ENCODE results near the gene PDIA3.
"Not testable (repeated sequence)": the region's sequence is repeated elsewhere in the genome, so short reads cannot be mapped to it uniquely, and the experiment has no call there.

PDIA3 gene

DNA sequence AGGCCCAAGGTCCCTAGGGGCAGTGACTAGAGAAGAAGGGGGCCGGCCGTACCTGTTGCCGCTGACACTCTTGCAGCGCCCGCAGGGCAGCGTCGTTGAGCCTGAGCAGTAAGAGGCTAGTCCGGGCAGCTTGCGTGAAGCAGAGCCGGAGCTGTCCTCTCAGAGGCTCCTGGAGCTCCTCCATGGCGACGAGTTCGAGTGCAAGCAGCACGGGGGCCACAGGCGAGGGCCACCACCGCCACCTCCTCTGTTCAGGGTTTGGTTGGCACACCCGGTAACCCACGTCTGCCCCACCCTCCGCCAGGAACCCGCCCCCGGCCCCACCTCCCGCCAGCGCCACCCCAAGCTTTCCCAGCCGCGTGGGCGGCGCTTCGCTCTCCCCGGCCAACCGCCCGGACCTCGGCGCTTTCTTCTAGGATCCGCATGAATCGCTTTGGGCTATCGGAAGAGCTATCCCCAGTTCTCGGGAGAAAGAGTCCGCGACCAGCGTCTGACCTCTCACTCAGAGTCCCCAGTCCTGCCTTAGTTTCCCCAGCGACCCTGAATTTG lies 30.6 kb downstream of the PDIA3 start, which contains the start of gene ELL3:
ELL3 (minus strand) TSS at position 249 of the 549 bp plus-strand sequence; CDS start at position 184, 65 bp downstream.
- DNase-seq (ENCODE audit: low spot score): peak; percentile 77

- DNase-seq (ENCODE audit: low spot score): peak; percentile 75
Observed at GRCh38 chr15:43777267-43777914, 31.2 kb downstream of the PDIA3 start.

GRCh38 chr15:43779016-43779415 lies 32.8 kb downstream of the PDIA3 start:
- DNase-seq (ENCODE audit: low spot score): no peak

GRCh38 chr15:43789409-43789808 lies 43.2 kb downstream of the PDIA3 start:
- DNase-seq (ENCODE audit: low spot score): no peak

DNA sequence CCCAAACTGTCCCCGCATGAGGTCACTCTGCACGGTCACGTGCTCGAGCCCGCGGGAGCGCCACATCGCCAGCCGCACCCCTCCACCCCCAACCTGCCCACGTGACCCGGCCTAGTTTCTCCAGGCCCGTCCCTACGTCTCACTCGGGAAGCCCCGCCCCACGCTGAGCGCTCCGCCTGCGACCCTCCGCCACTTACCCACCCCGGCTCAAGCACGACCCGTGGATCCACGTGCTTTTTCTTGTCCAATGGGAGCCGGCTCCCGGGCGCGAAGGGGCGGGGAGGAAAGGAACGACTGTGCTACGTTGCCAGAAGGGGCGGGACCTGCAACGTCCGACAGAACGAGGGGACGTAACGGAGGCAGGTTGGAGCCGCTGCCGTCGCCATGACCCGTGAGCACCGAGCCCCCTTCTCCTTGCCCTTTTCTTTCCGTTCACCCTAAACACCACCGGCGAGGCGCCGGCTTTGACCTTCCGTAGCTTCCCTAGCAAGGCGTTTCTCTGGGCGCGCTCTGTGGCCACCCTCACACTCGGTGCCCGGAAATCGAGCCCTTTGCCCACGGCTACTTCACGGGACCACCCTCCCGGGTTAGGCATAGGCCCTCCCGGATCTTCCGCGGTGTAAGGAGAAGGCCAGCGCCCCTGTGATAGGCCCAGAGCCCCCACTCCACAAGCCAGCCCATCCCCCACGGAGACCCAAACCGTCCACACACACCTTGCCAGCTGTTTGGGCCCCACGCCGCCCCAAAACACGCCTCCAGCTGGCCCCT lies 45.9 kb downstream of the PDIA3 start, which contains the start of gene SERF2:
SERF2 (plus strand) TSS at position 328 of the 768 bp plus-strand sequence; CDS start at position 385, 57 bp downstream.
- DNase-seq (ENCODE audit: low spot score): peak; percentile 99

DNA sequence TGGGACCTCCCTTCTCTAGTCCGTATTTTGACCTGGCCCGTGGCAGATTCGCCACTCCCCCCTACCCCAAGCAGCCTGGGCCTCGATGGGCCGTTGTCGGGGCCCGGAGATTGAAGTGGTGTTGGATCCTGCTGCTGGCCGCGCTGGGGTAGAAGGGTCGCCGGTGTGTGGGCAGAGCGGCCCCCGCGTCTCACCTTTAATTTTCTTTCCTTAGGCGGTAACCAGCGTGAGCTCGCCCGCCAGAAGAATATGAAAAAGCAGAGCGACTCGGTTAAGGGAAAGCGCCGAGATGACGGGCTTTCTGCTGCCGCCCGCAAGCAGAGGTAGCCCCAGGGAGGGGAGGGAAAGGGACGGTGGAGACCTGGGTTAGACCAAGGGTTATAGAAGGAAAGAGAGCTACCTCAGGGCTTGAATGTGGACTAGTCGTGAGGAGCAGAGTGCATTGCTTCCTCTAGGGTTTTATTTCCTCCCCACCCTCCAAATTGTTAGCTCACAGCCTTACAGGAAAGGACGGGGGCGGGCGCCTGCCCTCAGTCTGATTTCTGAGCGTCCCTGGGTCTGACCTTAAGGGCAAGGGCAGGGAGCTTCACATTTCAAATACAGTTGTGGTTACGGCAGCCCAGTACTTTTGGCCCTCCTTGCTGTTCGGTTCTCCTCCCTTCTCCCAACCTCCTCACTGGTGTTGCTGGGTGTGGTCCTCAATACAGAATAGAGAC lies 46.7 kb downstream of the PDIA3 start:
- DNase-seq (ENCODE audit: low spot score): no peak

DNA sequence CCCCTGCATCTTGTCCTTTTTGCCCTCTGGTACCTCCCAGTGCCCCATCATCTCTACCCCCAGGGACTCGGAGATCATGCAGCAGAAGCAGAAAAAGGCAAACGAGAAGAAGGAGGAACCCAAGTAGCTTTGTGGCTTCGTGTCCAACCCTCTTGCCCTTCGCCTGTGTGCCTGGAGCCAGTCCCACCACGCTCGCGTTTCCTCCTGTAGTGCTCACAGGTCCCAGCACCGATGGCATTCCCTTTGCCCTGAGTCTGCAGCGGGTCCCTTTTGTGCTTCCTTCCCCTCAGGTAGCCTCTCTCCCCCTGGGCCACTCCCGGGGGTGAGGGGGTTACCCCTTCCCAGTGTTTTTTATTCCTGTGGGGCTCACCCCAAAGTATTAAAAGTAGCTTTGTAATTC lies 47.4 kb downstream of the PDIA3 start:
- no peak for DNase-seq (ENCODE audit: low spot score)

DNA sequence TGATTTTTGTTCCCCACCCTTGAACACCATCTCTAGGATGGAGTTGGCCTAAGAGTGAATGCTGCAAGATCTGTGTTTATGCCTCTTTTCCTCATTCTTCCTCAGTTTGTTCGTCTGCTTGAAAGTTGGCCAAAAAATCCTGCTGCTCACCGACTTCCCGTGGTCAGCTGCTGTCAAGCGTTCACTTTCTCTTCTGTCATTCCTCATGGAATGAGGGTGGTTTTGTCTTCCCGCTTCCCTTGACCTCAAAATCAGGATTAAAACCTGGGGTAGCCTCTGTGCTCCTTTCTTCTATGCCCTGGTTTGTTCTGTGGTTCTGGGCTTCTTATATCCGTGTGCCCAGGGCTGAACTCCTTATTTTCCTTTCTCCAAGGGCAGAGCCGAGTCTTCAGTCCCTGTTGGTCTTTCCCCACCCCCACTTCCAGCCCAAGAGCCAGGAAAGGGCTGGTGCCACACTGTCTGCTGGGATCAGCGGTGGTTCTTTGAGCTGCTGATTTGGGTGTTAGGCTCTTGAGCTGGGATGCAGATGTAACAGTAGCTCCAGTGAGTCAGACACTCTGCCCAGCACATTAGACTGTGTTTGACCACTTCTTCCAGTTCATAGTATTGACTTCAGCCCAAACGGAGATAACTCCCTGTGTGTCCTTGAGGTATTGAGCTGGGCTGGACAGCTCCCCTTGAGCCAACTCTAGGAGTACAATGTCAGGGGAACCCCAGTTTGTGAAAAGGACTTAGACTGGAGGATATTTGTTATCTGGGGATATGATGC lies 48.2 kb downstream of the PDIA3 start:
- DNase-seq (ENCODE audit: low spot score): no peak

DNA sequence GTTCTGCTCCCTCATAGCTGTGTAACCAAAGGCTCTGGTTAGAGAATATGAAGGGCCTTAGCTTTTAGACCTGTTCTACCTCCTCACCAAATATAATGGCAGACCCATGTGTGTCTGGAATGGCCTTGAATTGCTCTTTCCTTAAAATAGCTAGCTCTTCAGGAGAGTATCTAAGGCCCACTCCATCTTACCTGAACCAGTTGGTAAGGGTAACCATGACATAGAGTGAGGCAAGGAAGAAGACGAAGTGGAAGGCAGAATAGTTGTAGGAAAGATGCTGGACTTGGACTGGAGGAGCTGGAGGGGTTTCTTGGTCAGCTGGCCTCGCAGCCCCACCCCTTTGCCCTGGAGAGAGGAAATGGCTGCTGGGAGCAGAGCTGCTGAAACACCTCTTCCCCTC lies 49.0 kb downstream of the PDIA3 start:
- no peak for DNase-seq (ENCODE audit: low spot score)

GRCh38 chr15:43795997-43796396 lies 49.8 kb downstream of the PDIA3 start:
- DNase-seq (ENCODE audit: low spot score): peak; percentile 23

- DNase-seq (ENCODE audit: low spot score): no peak
Observed at GRCh38 chr15:43796566-43796965, 50.3 kb downstream of the PDIA3 start.

DNA sequence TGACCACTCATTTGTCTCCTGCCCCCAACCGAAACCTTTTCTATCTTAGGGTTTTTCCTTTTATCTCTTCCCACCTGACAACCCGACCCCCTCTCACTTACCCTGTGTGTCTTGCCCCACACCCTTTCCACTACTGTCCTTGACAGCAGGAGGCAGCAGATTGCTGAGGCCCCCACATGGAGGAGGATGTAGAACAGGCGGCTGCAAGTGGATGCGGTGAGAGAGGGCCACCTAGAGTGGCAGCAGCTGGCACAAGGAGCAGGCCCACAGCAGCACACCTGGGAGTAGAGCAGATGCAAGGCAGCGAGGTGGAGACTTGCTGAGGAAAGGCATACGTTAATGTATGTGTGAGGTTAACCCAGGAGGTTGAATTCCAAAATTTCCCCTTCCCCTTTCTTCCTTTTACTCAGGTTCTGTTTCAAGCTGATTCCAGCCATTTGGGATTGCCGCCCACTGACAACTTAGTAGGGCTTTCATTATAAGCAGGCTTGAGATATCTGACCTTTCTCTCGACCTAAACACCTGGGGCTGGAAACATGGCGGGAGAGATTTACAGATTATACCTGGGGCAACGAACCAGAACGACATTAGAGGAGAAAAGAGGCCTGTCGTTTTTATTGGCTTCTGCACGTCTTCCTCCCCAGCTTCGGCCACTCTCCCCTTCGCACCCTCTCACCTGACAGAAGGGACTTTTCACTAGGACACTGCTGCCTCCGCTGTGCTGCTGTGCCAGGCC lies 53.1 kb downstream of the PDIA3 start:
- DNase-seq (ENCODE audit: low spot score): peak; percentile 28

DNA sequence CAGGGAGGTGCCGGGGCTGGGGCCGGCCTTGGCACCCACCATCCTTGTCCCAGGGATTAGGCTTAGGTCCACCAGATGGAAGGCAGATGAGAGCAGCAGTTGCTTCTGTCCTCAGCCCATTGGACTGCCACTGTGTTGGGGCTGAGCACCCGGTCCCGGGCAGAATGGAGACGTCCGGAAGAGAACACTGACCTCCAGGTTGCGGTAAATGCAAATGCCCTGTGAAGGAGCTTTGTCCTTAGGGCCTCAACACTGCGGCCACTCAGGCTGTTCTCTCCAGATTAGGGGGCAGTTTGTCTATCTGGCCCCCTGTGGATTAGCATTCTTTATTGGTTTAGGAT lies 53.7 kb downstream of the PDIA3 start, which contains the start of gene SERINC4:
SERINC4 (minus strand) TSS at position 276 of the 341 bp plus-strand sequence; CDS start at position 42, 234 bp downstream.
- DNase-seq (ENCODE audit: low spot score): no peak

DNA sequence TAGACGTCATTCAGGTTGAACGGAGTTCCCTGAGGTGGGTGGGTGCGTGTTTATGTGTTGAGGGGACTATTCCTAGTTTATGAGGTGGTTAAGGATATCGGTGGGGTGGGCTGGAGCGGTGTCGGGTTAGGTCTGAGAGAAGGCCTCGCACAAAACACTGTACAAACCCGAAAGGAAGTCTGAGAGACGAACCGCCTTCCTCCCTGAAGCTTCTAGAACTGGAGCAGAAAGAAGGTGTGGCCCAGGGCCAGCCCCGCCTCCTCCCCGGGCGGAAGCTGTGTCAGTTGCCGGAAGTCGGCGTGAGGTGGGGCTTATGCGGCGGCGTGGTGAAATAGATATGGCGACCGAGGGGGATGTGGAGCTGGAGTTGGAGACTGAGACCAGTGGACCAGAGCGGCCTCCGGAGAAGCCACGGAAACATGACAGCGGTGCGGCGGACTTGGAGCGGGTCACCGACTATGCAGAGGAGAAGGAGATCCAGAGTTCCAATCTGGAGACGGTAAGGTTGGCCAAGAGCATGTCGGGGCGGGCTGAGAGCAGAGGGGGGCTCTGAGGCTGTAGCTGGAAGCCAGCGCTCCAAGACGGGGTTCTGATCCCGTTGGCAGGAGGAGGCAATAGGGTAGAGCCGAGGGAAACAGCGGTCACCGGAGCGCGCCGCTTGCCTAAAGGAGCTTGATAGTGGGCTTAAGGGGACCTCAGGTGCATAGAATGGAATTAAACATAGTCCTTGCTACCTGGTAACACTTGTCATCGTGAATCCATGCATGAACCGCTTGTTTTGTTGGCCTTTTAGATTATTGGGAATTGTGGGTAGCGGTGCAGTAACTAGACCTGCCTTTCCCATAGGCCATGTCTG lies 54.3 kb downstream of the PDIA3 start, which contains the start of gene HYPK:
HYPK (plus strand) TSS at position 314 of the 856 bp plus-strand sequence; CDS start at position 338, 24 bp downstream.
- peak; percentile 95 for DNase-seq (ENCODE audit: low spot score)

- not testable (repeated sequence) for DNase-seq (ENCODE audit: low spot score)
Observed at GRCh38 chr15:43802676-43803075, 56.4 kb downstream of the PDIA3 start.

DNA sequence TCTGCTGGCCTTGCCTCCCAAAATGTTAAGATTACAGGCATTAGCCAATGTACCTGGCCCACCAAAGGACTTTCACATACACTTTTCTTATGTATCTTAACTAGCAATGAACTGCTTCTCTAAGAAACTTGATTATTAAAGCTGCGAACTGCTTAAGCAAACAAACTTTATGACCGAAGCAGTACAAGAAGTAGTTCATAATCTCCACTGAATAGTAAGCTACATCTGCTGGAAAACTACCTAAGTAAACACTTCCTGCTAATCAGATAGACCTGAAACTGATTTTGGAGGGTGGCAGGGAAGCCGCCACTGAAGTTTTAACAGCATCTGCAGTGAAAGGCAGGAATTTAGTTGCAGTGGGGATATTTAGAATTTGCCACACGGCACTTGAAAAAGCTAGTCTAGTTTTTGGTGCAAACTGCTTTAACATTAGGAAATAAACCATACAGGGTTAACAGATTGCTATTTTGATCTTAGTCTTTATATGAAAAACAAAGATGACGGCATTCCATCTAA lies 62.3 kb downstream of the PDIA3 start:
- DNase-seq (ENCODE audit: low spot score): no peak

- no peak for DNase-seq (ENCODE audit: low spot score)
Observed at GRCh38 chr15:43808960-43809678, 62.9 kb downstream of the PDIA3 start.

- not testable (repeated sequence) for DNase-seq (ENCODE audit: low spot score)
Observed at GRCh38 chr15:43815064-43815463, 68.8 kb downstream of the PDIA3 start.

- DNase-seq (ENCODE audit: low spot score): no peak
Observed at GRCh38 chr15:43821505-43821904, 75.3 kb downstream of the PDIA3 start.

Data from cerebellar cortex (tissue), 1 donor.